ENCODE results near the gene AGBL1. TPM values are rescaled to one million over a fixed set of nuclear protein-coding genes. Genes with fewer than 3 reads are reported as not detected.

The AGBL1 gene
- total and polyA plus RNA-seq, 2 donors = 1.5 TPM; not detected in 1

GRCh38 chr15:86161250-86161649 lies 81.6 kb downstream of the AGBL1 start:
- no peak for DNase-seq (ENCODE audit: extremely low spot score)
- Histone ChIP-seq H3K4me1 (ENCODE audit: insufficient read depth) (no peaks in the 10 kb centered on the region), H3K27ac (ENCODE audit: low read depth) (no peak overlapping the region), H3K36me3 (ENCODE audit: insufficient read depth) (no peaks in the 10 kb centered on the region), H3K4me3 (ENCODE audit: low read depth, low read length) (no peak overlapping the region)
- WGBS = 51% methylated on average over 5 of the region's 5 CpGs

- Histone ChIP-seq H3K4me3 (ENCODE audit: low read depth, low read length) (no peak overlapping the region), H3K4me1 (ENCODE audit: insufficient read depth) (no peaks in the 10 kb centered on the region), H3K36me3 (ENCODE audit: insufficient read depth) (no peaks in the 10 kb centered on the region), H3K27ac (ENCODE audit: low read depth) (no peak overlapping the region)
- DNase-seq (ENCODE audit: extremely low spot score) = no peak
- WGBS = 91% methylated on average over 2 of the region's 2 CpGs
Measured at GRCh38 chr15:86162172-86162591, 82.5 kb downstream of the AGBL1 start.

GRCh38 chr15:86162641-86163040 lies 83.0 kb downstream of the AGBL1 start:
- Histone ChIP-seq H3K27ac (ENCODE audit: low read depth) (no peak overlapping the region), H3K4me1 (ENCODE audit: insufficient read depth) (no peaks in the 10 kb centered on the region), H3K4me3 (ENCODE audit: low read depth, low read length) (no peak overlapping the region), H3K36me3 (ENCODE audit: insufficient read depth) (no peaks in the 10 kb centered on the region)
- 92% methylated on average over 2 of the region's 2 CpGs for WGBS
- DNase-seq (ENCODE audit: extremely low spot score) = no peak

- Histone ChIP-seq H3K36me3 (ENCODE audit: insufficient read depth) (no peaks in the 10 kb centered on the region), H3K27ac (ENCODE audit: low read depth) (no peak overlapping the region), H3K4me1 (ENCODE audit: insufficient read depth) (no peaks in the 10 kb centered on the region), H3K4me3 (ENCODE audit: low read depth, low read length) (no peak overlapping the region)
- no peak for DNase-seq (ENCODE audit: extremely low spot score)
- 21% methylated on average over 2 of the region's 2 CpGs for WGBS
Measured at GRCh38 chr15:86163816-86164215, 84.1 kb downstream of the AGBL1 start.

GRCh38 chr15:86164232-86164898 lies 84.7 kb downstream of the AGBL1 start:
- H3K4me1 ChIP-seq (ENCODE audit: insufficient read depth) = no peaks in the 10 kb centered on the region
- WGBS = 26% methylated on average over 8 of the region's 8 CpGs
- no peak overlapping the region for H3K4me3 ChIP-seq (ENCODE audit: low read depth, low read length)
- H3K27ac ChIP-seq (ENCODE audit: low read depth) = no peak overlapping the region
- H3K36me3 ChIP-seq (ENCODE audit: insufficient read depth) = no peaks in the 10 kb centered on the region
- DNase-seq (ENCODE audit: extremely low spot score) = no peak

GRCh38 chr15:86165265-86166211 lies 85.9 kb downstream of the AGBL1 start:
- no peak for DNase-seq (ENCODE audit: extremely low spot score)
- H3K36me3 ChIP-seq (ENCODE audit: insufficient read depth) = no peaks in the 10 kb centered on the region
- H3K27ac ChIP-seq (ENCODE audit: low read depth) = no peak overlapping the region
- no peak overlapping the region for H3K4me3 ChIP-seq (ENCODE audit: low read depth, low read length)
- WGBS = 58% methylated on average over 5 of the region's 5 CpGs
- no peaks in the 10 kb centered on the region for H3K4me1 ChIP-seq (ENCODE audit: insufficient read depth)

GRCh38 chr15:86167841-86168240 lies 88.2 kb downstream of the AGBL1 start:
- Histone ChIP-seq H3K36me3 (ENCODE audit: insufficient read depth) (no peaks in the 10 kb centered on the region), H3K4me3 (ENCODE audit: low read depth, low read length) (no peak overlapping the region), H3K4me1 (ENCODE audit: insufficient read depth) (no peaks in the 10 kb centered on the region), H3K27ac (ENCODE audit: low read depth) (no peak overlapping the region)
- no peak for DNase-seq (ENCODE audit: extremely low spot score)

- no peak for DNase-seq (ENCODE audit: extremely low spot score)
- WGBS = 47% methylated on average over 2 of the region's 2 CpGs
- no peak overlapping the region for H3K4me3 ChIP-seq (ENCODE audit: low read depth, low read length)
- no peaks in the 10 kb centered on the region for H3K36me3 ChIP-seq (ENCODE audit: insufficient read depth)
- no peak overlapping the region for H3K27ac ChIP-seq (ENCODE audit: low read depth)
- no peaks in the 10 kb centered on the region for H3K4me1 ChIP-seq (ENCODE audit: insufficient read depth)
Measured at GRCh38 chr15:86178845-86179244, 99.2 kb downstream of the AGBL1 start.

- Histone ChIP-seq H3K4me1 (ENCODE audit: insufficient read depth) (no peaks in the 10 kb centered on the region), H3K36me3 (ENCODE audit: insufficient read depth) (no peaks in the 10 kb centered on the region), H3K4me3 (ENCODE audit: low read depth, low read length) (no peak overlapping the region), H3K27ac (ENCODE audit: low read depth) (no peak overlapping the region)
- WGBS = 47% methylated on average over 6 of the region's 6 CpGs
- DNase-seq (ENCODE audit: extremely low spot score) = no peak
Measured at GRCh38 chr15:86183596-86184491, 104.2 kb downstream of the AGBL1 start.

GRCh38 chr15:86193716-86194380 lies 114.2 kb downstream of the AGBL1 start:
- H3K27ac ChIP-seq (ENCODE audit: low read depth) = no peak overlapping the region
- 28% methylated on average over 11 of the region's 11 CpGs for WGBS
- H3K4me3 ChIP-seq (ENCODE audit: low read depth, low read length) = no peak overlapping the region

GRCh38 chr15:86197770-86198169 lies 118.1 kb downstream of the AGBL1 start:
- Histone ChIP-seq H3K36me3 (ENCODE audit: insufficient read depth) (no peaks in the 10 kb centered on the region), H3K4me1 (ENCODE audit: insufficient read depth) (no peaks in the 10 kb centered on the region), H3K4me3 (ENCODE audit: low read depth, low read length) (no peak overlapping the region), H3K27ac (ENCODE audit: low read depth) (no peak overlapping the region)
- DNase-seq (ENCODE audit: extremely low spot score) = no peak

More at GRCh38 chr15:86193716-86194380, 114.2 kb downstream of the AGBL1 start:
- H3K4me1 ChIP-seq (ENCODE audit: insufficient read depth) = peaks cover 2% of the 10 kb centered on the region
- no peak for DNase-seq (ENCODE audit: extremely low spot score)
- no peaks in the 10 kb centered on the region for H3K36me3 ChIP-seq (ENCODE audit: insufficient read depth)

GRCh38 chr15:86199467-86200145 lies 119.9 kb downstream of the AGBL1 start:
- Histone ChIP-seq H3K36me3 (ENCODE audit: insufficient read depth) (no peaks in the 10 kb centered on the region), H3K4me1 (ENCODE audit: insufficient read depth) (no peaks in the 10 kb centered on the region), H3K27ac (ENCODE audit: low read depth) (no peak overlapping the region), H3K4me3 (ENCODE audit: low read depth, low read length) (no peak overlapping the region)
- WGBS = 34% methylated on average over 7 of the region's 7 CpGs
- DNase-seq (ENCODE audit: extremely low spot score) = no peak

Measured in urinary bladder (tissue), 4 donors.